NCI-H128 (cell line): ENCODE results near the gene GOLGA6L10.
"Not testable (repeated sequence)": the region's sequence is repeated elsewhere in the genome, so short reads cannot be mapped to it uniquely, and the experiment has no call there.

Experiments
- DNase-seq: peaks from one replicate; lab custom pipeline; 2025; ENCODE audit not compliant: unreplicated experiment; lab: John Stamatoyannopoulos, UW

The GOLGA6L10 gene

GRCh38 chr15:82319522-82320278, 29.6 kb downstream of the GOLGA6L10 start:
- not testable (repeated sequence) for DNase-seq

- DNase-seq, result not testable (repeated sequence)
Observed at GRCh38 chr15:82318281-82318680, 31.0 kb downstream of the GOLGA6L10 start.

- DNase-seq, result not testable (repeated sequence)
Observed at GRCh38 chr15:82317516-82317915, 31.8 kb downstream of the GOLGA6L10 start.

- no peak for DNase-seq
Observed at GRCh38 chr15:82317091-82317489, 32.2 kb downstream of the GOLGA6L10 start.

- DNase-seq, result not testable (repeated sequence)
Observed at GRCh38 chr15:82316247-82317090, 32.8 kb downstream of the GOLGA6L10 start.

- DNase-seq, result no peak
Observed at GRCh38 chr15:82315519-82316246, 33.6 kb downstream of the GOLGA6L10 start.

GRCh38 chr15:82314769-82315518, 34.3 kb downstream of the GOLGA6L10 start:
- no peak for DNase-seq

GRCh38 chr15:82313951-82314768, 35.1 kb downstream of the GOLGA6L10 start:
- not testable (repeated sequence) for DNase-seq

- no peak for DNase-seq
Observed at GRCh38 chr15:82313446-82313845, 35.8 kb downstream of the GOLGA6L10 start.

- no peak for DNase-seq
Observed at GRCh38 chr15:82312586-82313349, 36.5 kb downstream of the GOLGA6L10 start.

GRCh38 chr15:82311321-82311720, 38.0 kb downstream of the GOLGA6L10 start:
- not testable (repeated sequence) for DNase-seq

- no peak for DNase-seq
Observed at GRCh38 chr15:82309802-82310201, 39.5 kb downstream of the GOLGA6L10 start.

- DNase-seq, result no peak
Observed at GRCh38 chr15:82307714-82308081, 41.6 kb downstream of the GOLGA6L10 start.

- DNase-seq, result no peak
Observed at GRCh38 chr15:82306791-82307713, 42.2 kb downstream of the GOLGA6L10 start.

- no peak for DNase-seq
Observed at GRCh38 chr15:82305621-82306048, 43.6 kb downstream of the GOLGA6L10 start.

GRCh38 chr15:82304778-82305090, 44.5 kb downstream of the GOLGA6L10 start:
- DNase-seq, result no peak

- no peak for DNase-seq
Observed at GRCh38 chr15:82303956-82304777, 45.1 kb downstream of the GOLGA6L10 start.
